Loucy (cell line): ENCODE data around the gene FADS1.
A peak's percentile ranks its signal among the peaks of the same experiment; 100 is the strongest.

Experiments
- H2AFZ ChIP-seq: fragments of 200-600 bp; sonication (generic); 2 replicates; pipeline ENCODE4 v1.6.0; 2016; ENCODE audit warnings: antibody characterized with exemption, mild to moderate bottlenecking, low read length, moderate library complexity
- H3F3A ChIP-seq: fragments of 200-600 bp; 2 replicates; pipeline ENCODE4 v1.6.0; 2016; ENCODE audit warnings: antibody characterized with exemption, low read depth, mild to moderate bottlenecking
- H3K27me3 ChIP-seq: fragments of 200-600 bp; sonication (generic); 2 replicates; pipeline ENCODE4 v1.6.1; 2014; ENCODE audit warnings: low read length, mild to moderate bottlenecking; ENCODE audit not compliant: insufficient read depth, poor library complexity, severe bottlenecking
- H3K36me3 ChIP-seq: fragments of 200-600 bp; sonication (generic); 2 replicates; pipeline ENCODE4 v1.6.1; 2016; ENCODE audit warnings: low read length; ENCODE audit not compliant: insufficient read depth
- H3K4me1 ChIP-seq: fragments of 200-600 bp; sonication (generic); 2 replicates; pipeline ENCODE4 v1.5.1; 2014; ENCODE audit warnings: low read length, mild to moderate bottlenecking; ENCODE audit not compliant: insufficient read depth, poor library complexity, severe bottlenecking
- H3K4me2 ChIP-seq: fragments of 200-600 bp; sonication (generic); 2 replicates; pipeline ENCODE4 v1.6.0; 2014; ENCODE audit warnings: antibody characterized with exemption, low read length, low read depth, mild to moderate bottlenecking; ENCODE audit not compliant: poor library complexity, severe bottlenecking
- H3K4me3 ChIP-seq: fragments of 200-600 bp; sonication (generic); 2 replicates; pipeline ENCODE4 v1.5.1; 2014; ENCODE audit warnings: low read length, mild to moderate bottlenecking, mixed read lengths; ENCODE audit not compliant: poor library complexity, severe bottlenecking
- H3K79me2 ChIP-seq: fragments of 200-600 bp; sonication (generic); 2 replicates; pipeline ENCODE4 v1.6.1; 2014; ENCODE audit warnings: low read length; ENCODE audit not compliant: insufficient read depth
- H3K9ac ChIP-seq: fragments of 200-600 bp; sonication (generic); 2 replicates; pipeline ENCODE4 v1.6.0; 2014; ENCODE audit warnings: mild to moderate bottlenecking, low read depth, low read length, moderate library complexity; ENCODE audit not compliant: poor library complexity, severe bottlenecking
- H3K9me2 ChIP-seq: fragments of 200-600 bp; sonication (generic); replicated peaks from 2 replicates; pipeline ENCODE4 v1.6.1; 2016; ENCODE audit warnings: low read depth, low read length, mixed read lengths
- H3K9me3 ChIP-seq: fragments of 200-600 bp; sonication (generic); 2 replicates; pipeline ENCODE4 v1.6.1; 2014; ENCODE audit warnings: mild to moderate bottlenecking, antibody characterized with exemption, low read length, low read depth; ENCODE audit not compliant: insufficient read depth
- H4K20me1 ChIP-seq: fragments of 200-600 bp; sonication (generic); 2 replicates; pipeline ENCODE4 v1.6.0; 2014; ENCODE audit warnings: antibody characterized with exemption, low read length, mild to moderate bottlenecking; ENCODE audit not compliant: insufficient read depth, poor library complexity, severe bottlenecking
- EZH2phosphoT487 ChIP-seq: fragments of 200-600 bp; IDR thresholded peaks from 2 replicates; pipeline ENCODE4 v1.6.1; 2018; ENCODE audit warnings: antibody characterized with exemption, mild to moderate bottlenecking, moderate library complexity, borderline replicate concordance
- TF ChIP-seq, protein P1 (sequence below): fragments of 200-600 bp; sonication (generic); conservative IDR thresholded peaks from 2 replicates; pipeline ENCODE4 v1.5.1; 2014; ENCODE audit warnings: mild to moderate bottlenecking, antibody characterized with exemption, low read length

Gene FADS1

DNA sequence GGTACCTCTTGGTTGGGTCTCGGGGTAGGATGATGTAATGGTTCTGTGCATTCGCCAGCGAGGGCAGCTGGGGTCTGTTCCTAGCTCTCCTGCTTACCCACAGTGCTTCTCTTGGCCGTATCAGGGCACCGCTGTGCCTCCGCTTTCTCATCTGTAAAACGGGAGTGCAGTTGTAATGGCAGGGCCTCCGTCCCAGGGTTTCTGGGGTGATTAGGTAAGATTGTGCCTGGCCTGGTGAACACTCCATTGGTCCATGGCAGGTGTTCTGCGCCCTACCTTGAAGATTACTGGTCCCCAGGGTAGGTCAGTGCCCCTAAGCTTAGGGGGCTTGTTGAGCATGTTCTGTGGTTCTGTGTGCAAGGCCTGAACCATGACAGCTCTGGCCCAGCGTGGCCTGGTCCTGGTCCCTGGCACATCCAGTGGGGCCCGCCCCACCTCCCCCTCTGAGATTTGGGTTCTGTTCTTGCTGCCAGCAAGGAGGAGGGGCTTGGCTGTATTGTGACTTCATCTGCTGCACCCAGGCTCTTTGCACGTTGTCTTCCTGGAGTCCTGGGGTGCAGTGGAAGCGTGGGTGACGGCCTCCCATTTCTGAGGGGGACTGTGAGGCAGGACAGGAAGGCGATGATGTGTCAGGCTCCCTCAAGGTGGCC lies 59.5 kb downstream of the FADS1 start:
- H3K9ac ChIP-seq, result peak overlapping the region; percentile 76
- H2AFZ ChIP-seq, result peak overlapping the region; percentile 53; the same call in 1 of the 2 replicates
- no peak for TF ChIP-seq EZH2phosphoT487
- TF ChIP-seq, protein P1, sequence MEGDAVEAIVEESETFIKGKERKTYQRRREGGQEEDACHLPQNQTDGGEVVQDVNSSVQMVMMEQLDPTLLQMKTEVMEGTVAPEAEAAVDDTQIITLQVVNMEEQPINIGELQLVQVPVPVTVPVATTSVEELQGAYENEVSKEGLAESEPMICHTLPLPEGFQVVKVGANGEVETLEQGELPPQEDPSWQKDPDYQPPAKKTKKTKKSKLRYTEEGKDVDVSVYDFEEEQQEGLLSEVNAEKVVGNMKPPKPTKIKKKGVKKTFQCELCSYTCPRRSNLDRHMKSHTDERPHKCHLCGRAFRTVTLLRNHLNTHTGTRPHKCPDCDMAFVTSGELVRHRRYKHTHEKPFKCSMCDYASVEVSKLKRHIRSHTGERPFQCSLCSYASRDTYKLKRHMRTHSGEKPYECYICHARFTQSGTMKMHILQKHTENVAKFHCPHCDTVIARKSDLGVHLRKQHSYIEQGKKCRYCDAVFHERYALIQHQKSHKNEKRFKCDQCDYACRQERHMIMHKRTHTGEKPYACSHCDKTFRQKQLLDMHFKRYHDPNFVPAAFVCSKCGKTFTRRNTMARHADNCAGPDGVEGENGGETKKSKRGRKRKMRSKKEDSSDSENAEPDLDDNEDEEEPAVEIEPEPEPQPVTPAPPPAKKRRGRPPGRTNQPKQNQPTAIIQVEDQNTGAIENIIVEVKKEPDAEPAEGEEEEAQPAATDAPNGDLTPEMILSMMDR, result no peak
- H3K27me3 ChIP-seq, result no peaks in the 10 kb centered on the region
- no peaks in the 10 kb centered on the region for H4K20me1 ChIP-seq
- H3K4me3 ChIP-seq, result peak overlapping the region; percentile 52
- no peaks in the 10 kb centered on the region for H3F3A ChIP-seq
- no peaks in the 10 kb centered on the region for H3K9me3 ChIP-seq
- H3K9me2 ChIP-seq, result no peaks in the 10 kb centered on the region
- no peaks in the 10 kb centered on the region for H3K79me2 ChIP-seq
- peak overlapping the region; percentile 82 for H3K4me2 ChIP-seq
- no peaks in the 10 kb centered on the region for H3K36me3 ChIP-seq
- H3K4me1 ChIP-seq, result peaks cover 19% of the 10 kb centered on the region

DNA sequence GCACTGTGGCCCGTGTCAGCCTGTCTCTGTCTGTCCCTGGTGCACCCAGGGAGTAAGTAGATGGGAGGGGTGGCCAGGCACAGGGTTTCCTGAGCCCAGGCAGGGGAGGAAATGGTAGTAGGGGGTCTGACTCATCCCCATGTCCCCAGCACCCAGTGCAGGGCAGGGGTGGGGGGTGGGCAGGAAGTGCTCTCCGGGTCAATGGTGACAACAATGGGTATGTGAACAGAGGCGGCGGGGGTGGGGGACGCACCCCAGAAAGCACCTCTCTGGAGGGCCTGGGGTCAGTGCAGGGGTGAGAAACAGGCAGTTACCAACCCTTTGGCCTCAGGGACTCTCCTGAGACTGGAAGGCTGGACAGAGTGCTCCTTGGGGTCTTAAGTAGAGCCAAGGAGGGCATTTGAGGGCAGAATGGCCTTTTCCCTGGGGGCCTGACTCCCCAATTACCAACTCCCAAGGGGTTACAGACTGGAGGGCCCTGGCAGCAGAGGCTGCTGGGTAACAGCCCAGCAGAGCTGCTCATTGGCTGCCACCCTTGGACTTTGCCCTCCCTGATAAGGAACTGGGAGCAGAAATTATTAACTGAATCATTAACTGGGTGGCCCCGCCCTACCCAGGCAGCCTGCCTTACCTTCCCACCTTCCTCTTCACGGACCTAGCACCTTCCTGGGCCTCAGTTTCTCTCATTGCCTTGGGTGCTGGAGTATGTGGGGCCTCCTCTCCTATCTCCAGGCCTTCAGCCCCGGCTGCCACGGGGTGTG lies 60.2 kb downstream of the FADS1 start:
- no peak for TF ChIP-seq EZH2phosphoT487
- TF ChIP-seq, protein P1, result no peak
- peak overlapping the region; percentile 82 for H3K4me2 ChIP-seq
- no peaks in the 10 kb centered on the region for H3K9me2 ChIP-seq
- H3K4me1 ChIP-seq, result peaks cover 19% of the 10 kb centered on the region
- H4K20me1 ChIP-seq, result no peaks in the 10 kb centered on the region
- no peaks in the 10 kb centered on the region for H3K9me3 ChIP-seq
- H3K27me3 ChIP-seq, result no peaks in the 10 kb centered on the region
- H3K79me2 ChIP-seq, result no peaks in the 10 kb centered on the region
- peak overlapping the region; percentile 52 for H3K4me3 ChIP-seq
- H3F3A ChIP-seq, result no peaks in the 10 kb centered on the region
- H3K36me3 ChIP-seq, result no peaks in the 10 kb centered on the region
- H3K9ac ChIP-seq, result peak overlapping the region; percentile 76
- H2AFZ ChIP-seq, result peak overlapping the region; percentile 53

DNA sequence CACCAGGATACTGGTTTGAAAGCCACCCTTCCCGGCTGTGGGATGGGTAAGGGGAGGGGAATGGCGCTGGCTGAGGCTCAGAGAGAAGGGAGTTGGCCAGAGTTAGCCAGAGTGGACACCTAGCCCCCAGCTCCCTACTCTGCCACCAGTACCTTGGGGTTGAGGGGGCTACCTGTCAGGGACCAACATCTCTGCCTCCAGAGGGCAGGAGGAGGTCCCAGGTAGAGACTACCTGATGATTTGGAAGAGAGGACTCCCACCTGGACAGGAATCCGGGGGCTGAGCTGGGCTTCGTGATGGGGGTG lies 60.7 kb downstream of the FADS1 start:
- H3K9me3 ChIP-seq, result no peaks in the 10 kb centered on the region
- H2AFZ ChIP-seq, result peak overlapping the region; percentile 53; the same call in 1 of the 2 replicates
- TF ChIP-seq, protein P1, result no peak
- no peak for TF ChIP-seq EZH2phosphoT487
- H3K4me1 ChIP-seq, result peaks cover 19% of the 10 kb centered on the region
- H3K4me3 ChIP-seq, result peak overlapping the region; percentile 52
- no peaks in the 10 kb centered on the region for H3K36me3 ChIP-seq
- H3K9ac ChIP-seq, result peak overlapping the region; percentile 76
- H3K4me2 ChIP-seq, result peak overlapping the region; percentile 82
- no peaks in the 10 kb centered on the region for H4K20me1 ChIP-seq
- H3K79me2 ChIP-seq, result no peaks in the 10 kb centered on the region
- no peaks in the 10 kb centered on the region for H3F3A ChIP-seq
- H3K9me2 ChIP-seq, result no peaks in the 10 kb centered on the region
- H3K27me3 ChIP-seq, result no peaks in the 10 kb centered on the region
